Inferior parietal cortex (tissue), 1 donor: ENCODE measurements around the gene ANKRD40CL.
A peak's percentile ranks its signal among the peaks of the same experiment; 100 is the strongest.
"Not testable (repeated sequence)": the region's sequence is repeated elsewhere in the genome, so short reads cannot be mapped to it uniquely, and the experiment has no call there.

Experiments used
- DNase-seq: peaks from one replicate; pipeline ENCODE4 v3.0.0-alpha.2; 2016; ENCODE audit errors: extremely low spot score

Gene ANKRD40CL

DNA sequence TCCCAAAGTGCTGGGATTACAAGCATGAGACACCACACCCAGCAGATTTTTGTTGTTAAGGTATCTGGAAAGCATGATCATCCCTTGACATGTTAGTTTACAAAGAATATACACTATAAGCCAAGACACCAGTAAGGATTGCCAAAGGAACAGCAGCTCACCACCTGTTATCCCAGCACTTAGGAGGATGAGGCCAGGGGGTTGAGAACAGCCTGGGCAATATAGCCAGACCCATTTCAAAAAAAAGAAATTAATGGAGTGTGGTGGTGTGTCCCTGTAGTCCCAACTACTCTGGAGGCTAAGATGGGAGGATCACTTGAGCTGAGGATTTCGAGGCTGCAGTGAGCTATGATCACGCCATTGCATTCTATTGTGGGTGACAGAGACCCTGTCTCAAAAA is 5.1 kb downstream of the ANKRD40CL start:
- DNase-seq = no peak

DNA sequence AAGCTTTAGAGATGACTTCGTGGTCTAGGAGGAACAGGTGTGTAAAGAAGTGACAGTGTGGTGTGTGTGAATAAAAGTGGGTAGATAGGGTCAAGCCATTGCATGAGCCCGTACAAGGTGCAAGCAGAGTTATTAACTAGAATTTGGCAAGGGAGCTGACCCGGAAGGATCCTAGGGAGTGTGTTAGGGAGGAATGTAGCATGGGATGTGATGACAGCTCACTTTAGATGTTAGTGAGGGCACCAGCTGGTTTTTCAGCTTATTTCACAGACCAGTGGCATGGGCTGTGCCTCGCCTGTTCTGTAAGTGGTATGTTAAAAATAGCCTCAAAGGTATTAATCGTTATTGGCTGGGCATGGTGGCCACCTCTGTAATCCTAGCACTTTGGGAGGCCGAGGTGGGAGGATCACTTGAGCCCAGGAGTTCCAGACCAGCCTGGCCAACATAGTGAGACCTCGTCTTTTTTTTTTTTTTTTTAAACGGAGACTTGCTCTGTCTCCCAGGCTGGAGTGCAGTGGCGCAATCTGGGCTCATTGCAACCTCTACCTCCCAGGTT is 8.3 kb downstream of the ANKRD40CL start:
- DNase-seq = no peak

DNA sequence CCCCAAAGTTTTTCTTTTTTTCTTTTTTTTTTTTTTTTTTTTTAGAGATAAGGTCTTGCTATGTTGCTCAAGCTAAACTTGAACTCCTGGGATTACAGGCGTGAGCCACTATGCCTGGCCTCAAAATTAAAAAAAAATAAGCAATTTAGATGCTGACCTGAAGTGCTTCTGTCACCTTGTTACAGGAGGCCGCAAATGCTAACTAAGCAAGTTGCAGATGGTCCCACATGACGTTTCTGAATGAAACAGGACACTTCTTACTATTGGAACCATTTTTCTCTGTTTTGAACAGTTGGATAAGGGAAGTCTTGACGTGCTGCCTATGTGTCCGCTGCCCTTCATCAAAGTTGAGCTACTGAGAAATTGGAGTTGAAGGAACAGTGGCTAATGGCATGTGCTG is 8.8 kb downstream of the ANKRD40CL start:
- no peak for DNase-seq

GRCh38 chr17:50754521-50754920 is 12.8 kb downstream of the ANKRD40CL start:
- DNase-seq = no peak

DNA sequence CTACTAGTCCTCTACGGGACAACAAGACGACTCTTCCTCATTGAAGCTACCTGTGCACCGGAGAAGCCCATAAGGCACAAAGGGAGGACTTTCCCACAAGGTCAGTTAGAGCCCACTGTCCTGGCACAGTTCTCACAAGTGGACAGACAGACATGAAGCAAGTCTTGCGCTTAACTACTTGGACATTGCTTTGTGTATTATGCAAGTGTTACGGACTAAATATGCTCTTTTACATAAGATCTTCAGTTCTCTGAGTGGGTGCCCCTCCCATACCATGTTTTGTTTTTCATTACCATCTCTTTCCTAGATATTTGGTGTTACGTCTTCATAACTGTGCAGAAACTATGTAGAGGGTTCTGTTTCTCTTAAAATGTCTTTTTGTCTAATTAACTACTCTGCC is 18.1 kb downstream of the ANKRD40CL start:
- no peak for DNase-seq

DNA sequence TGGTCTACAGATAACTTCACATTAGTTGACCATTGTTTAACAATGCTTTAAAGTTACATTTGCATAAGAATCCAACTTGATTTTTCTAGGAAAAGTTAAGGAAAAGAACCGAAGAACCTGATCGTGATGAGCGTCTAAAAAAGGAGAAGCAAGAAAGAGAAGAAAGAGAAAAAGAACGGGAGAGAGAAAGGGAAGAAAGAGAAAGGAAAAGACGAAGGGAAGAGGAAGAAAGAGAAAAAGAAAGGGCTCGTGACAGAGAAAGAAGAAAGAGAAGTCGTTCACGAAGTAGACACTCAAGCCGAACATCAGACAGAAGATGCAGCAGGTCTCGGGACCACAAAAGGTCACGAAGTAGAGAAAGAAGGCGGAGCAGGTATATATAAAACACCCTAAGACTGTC is 21.7 kb downstream of the ANKRD40CL start:
- DNase-seq = no peak

DNA sequence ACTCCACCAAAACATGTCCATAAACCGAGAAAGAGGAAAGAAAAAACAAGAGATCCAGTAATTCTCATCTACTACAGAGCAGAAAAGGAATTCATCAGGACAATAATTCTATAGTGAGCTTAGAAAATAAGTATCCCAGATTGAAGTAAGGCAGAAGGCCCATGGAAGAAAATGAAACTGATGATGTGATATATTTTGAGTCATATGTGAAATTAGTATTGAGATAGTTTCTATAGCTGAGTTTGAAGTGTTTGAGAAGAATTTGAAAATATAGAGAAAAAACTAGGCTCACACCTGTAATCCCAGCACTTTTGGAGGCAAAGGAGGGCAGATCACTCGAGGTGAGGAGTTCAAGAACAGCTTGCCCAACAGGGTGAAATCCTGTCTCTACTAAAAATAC is 28.2 kb downstream of the ANKRD40CL start:
- DNase-seq = no peak

GRCh38 chr17:50737118-50737698 is 30.1 kb downstream of the ANKRD40CL start:
- no peak for DNase-seq

DNA sequence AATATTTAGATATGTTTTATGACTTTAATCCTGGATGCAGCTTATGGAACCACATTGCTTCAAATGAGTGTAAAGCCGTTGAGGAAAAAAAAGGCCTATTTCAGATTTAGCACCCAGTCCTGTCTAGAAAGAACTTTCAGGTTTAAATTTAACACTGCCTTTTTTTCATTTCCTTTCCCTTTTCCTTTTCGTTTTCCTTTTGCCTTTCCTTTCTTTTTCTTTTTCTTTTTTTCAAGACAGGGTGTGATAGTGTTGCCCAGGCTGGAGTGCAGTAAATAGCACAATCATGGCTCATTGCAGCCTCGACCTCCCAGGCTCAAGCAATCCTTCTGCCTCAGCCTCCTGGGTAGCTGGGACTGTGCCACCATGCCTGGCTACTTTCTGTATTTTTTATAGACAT is 32.0 kb downstream of the ANKRD40CL start:
- DNase-seq = no peak

DNA sequence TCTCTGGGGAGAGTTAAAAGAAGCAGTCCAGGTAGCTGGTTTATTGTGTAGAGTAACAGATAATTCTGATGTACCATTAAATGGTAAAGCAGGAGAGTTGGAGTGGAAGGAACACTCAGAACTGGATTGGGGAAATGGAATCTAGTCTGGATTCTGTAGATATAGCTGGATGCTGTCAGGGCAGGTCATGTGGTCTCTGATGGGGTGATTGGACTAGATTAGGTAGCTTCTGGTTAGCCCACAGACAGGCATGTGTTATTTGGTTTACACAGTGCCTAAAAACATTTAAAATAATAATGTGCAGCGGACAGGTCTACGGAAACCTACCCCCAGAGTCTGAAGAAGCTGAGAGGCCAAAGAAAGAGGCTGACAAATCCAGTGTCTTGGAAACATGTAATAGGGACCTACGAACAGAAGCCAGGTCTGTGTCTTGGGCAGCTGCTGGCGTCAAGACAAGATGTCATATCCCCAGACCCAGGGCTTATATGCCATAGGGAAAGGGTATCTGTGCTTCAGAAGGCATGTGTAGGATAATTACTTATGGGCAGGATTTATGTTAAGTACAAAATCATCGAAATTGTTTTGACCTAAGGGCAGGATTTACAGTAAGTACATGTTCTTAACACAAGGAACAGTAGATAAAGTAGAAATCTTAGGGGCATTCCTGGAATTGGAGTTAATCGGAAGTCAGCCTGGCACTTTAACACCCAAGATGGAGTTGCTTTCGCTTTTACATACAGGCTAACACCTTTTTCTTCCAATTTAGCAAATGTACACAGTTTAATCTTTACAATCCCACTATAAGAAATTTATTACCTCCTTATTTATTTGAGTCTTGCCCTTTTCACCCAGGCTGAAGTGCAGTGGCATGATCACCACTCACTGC is 35.5 kb downstream of the ANKRD40CL start:
- no peak for DNase-seq

GRCh38 chr17:50728881-50729765 is 38.2 kb downstream of the ANKRD40CL start:
- DNase-seq = no peak

DNA sequence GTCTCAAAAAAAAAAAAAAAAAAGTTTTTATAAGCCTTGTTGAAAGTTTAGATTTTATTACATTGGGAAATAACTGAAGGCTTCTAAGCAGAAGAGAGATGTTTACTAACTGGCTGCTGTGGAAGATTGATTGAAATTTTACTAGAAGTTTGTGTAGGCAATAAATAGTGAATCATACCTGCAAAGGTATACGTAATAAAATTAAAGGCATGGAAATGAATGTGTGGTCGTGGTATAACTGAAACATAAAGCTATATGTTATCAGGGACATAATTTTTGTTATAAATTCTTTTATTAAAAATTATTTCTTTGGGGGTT is 39.2 kb downstream of the ANKRD40CL start:
- no peak for DNase-seq

DNA sequence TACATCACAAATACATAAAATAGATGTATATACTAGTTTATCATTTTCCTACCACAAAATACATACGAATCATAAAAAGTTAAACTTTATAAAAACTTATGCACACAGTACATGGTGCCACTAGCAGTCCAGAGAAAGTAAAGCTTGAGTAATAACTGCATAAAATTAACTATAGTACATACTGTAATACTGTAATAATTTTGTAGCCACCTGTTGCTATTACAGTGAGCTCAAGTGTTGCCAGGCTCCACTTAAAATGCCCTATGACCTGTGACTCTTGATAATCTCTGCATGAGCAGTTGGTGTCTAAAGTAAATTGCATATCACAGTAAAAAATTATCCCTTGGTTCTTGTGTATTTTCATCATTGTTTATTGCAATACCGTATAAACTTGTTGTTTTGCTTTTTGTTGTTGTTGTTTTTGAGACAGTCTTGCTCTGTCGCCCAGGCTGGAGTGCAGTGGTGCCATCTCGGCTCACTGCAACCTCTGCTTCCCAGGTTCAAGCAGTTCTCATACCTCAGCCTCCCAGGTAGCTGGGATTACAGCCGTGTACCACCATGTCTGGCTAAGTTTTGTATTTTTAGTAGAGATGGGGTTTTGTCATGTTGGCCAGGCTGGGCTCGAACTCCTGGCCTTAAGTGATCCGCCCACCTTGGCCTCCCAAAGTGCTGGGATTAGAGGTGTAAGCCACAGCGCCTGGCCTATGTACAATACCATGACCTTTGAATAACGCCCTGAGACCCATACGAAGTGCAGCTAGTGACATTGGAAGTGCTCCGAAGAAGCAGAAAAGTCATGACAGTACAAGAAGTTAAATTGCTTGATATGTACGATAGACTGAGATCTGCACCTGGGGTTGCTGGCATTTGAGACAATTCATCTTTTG is 41.3 kb downstream of the ANKRD40CL start:
- no peak for DNase-seq

DNA sequence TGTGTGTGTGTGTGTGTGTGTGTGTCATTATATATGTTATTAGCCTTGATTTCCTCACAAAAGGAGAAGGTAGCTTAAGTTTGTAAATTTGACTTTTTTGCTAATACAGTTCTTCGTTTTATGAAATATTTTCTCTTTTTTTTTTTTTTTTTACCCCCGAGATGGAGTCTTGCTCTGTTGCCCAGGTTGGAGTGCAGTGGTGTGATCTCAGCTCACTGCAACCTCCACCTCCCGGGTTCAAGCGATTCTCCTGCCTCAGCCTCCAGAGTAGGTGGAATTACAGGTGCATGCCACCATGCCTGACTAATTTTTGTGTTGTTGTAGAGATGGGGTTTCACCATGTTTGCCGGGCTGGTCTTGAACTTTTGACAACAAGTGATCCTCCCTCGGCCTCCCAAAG is 42.7 kb downstream of the ANKRD40CL start:
- DNase-seq = not testable (repeated sequence)

- DNase-seq = no peak
Measured at GRCh38 chr17:50722746-50723145, 44.6 kb downstream of the ANKRD40CL start.

GRCh38 chr17:50721194-50722010 is 45.9 kb downstream of the ANKRD40CL start:
- no peak for DNase-seq

GRCh38 chr17:50719924-50720794 is 47.2 kb downstream of the ANKRD40CL start:
- peak; percentile 43 for DNase-seq

- peak; percentile 96 for DNase-seq
Measured at GRCh38 chr17:50719144-50719923, 48.0 kb downstream of the ANKRD40CL start, which contains the start of gene LUC7L3. Gene LUC7L3, plus strand, starts transcription at chr17:50719603. Its CDS starts 130 bp downstream, at chr17:50719733.
